Measurements from ENCODE around the gene RYR2. TPM values are rescaled to one million over a fixed set of nuclear protein-coding genes. Genes with fewer than 3 reads are reported as not detected.

RYR2 gene
- polyA plus RNA-seq, 2 of the 4 experiments (the other 2 are of a cell fraction): 0.06 TPM; not detected in 1

GRCh38 chr1:237705462-237705861, 663.5 kb downstream of the RYR2 start:
- Histone ChIP-seq H3K9me3 (no peaks in the 10 kb centered on the region), H3K4me2 (no peak overlapping the region), H3K4me1 (no peaks in the 10 kb centered on the region), H3K4me3 (no peak overlapping the region), H3K27ac (no peak overlapping the region)
- ATAC-seq: no peak
- 50% methylated on average over 4 of the region's 4 CpGs for WGBS (ENCODE audit: missing lambda C conversion rate)
- no peak for FAIRE-seq
- ChIA-PET POLR2A (no interaction called here), CTCF (interaction anchor here (1.0 to 1.6 kb wide), 2 partner anchors 9 to 87 kb away, joined by 3 read pairs; no protein-coding TSS in a partner anchor)
- no peak for DNase-seq (ENCODE audit: low read depth in 1 of 2, low spot score in 1 of 2)
- TF ChIP-seq HDAC2 (IDR thresholded peaks at IDR 0.05): no peak
- TF ChIP-seq NPAS2 (CRISPR knock-in tag; IDR thresholded peaks at IDR 0.05; ENCODE audit: borderline replicate concordance): no peak
- no peak for TF ChIP-seq JUN (IDR thresholded peaks at IDR 0.05)
- TF ChIP-seq FOSL2 (IDR thresholded peaks at IDR 0.05): no peak
- TF ChIP-seq FOSL2 (CRISPR knock-in tag; IDR thresholded peaks at IDR 0.05): no peak

GRCh38 chr1:237709355-237709754, 667.4 kb downstream of the RYR2 start:
- 50% methylated on average over 3 of the region's 3 CpGs for whole genome bisulfite sequencing (ENCODE audit: missing lambda C conversion rate)
- TF ChIP-seq HES2 (IDR thresholded peaks at IDR 0.05) (no peak), ZC3H11A (IDR thresholded peaks at IDR 0.05) (no peak), ZFP36 (IDR thresholded peaks at IDR 0.05; ENCODE audit: borderline replicate concordance, partially characterized antibody) (no peak), RARB (CRISPR knock-in tag; IDR thresholded peaks at IDR 0.05) (no peak), JUN (IDR thresholded peaks at IDR 0.05) (no peak), ZNF302 (CRISPR knock-in tag; IDR thresholded peaks at IDR 0.05) (no peak), FOSL2 (IDR thresholded peaks at IDR 0.05) (no peak), FOSL2 (CRISPR knock-in tag; IDR thresholded peaks at IDR 0.05) (no peak), PBX3 (IDR thresholded peaks at IDR 0.05) (no peak), CBX2 (IDR thresholded peaks at IDR 0.05; ENCODE audit: borderline replicate concordance, low read depth) (no peak), REST (IDR thresholded peaks at IDR 0.05) (no peak), FOXS1 (CRISPR knock-in tag; IDR thresholded peaks at IDR 0.05) (no peak), NPAS2 (CRISPR knock-in tag; IDR thresholded peaks at IDR 0.05; ENCODE audit: borderline replicate concordance) (no peak), MYC (IDR thresholded peaks at IDR 0.05; ENCODE audit: borderline replicate concordance, low read length) (no peak)
- Histone ChIP-seq H3K4me2 (no peak overlapping the region), H3K4me1 (no peaks in the 10 kb centered on the region), H3K9me3 (no peaks in the 10 kb centered on the region), H3K27ac (no peak overlapping the region), H3K4me3 (no peak overlapping the region)
- DNase-seq (ENCODE audit: low read depth in 1 of 2, low spot score in 1 of 2) (no peak), FAIRE-seq (no peak), ATAC-seq (no peak)
- ChIA-PET POLR2A (no interaction called here), CTCF (interaction anchor here (0.6 kb wide), 1 partner anchor 1834 kb away, joined by 5 read pairs; no protein-coding TSS in a partner anchor)

GRCh38 chr1:237711281-237711680, 669.3 kb downstream of the RYR2 start:
- no peak for FAIRE-seq
- WGBS (ENCODE audit: missing lambda C conversion rate): 61% methylated on average over 3 of the region's 3 CpGs
- no peak for DNase-seq (ENCODE audit: low read depth in 1 of 2, low spot score in 1 of 2)
- Histone ChIP-seq H3K9me3 (no peaks in the 10 kb centered on the region), H3K4me2 (no peak overlapping the region), H3K4me3 (no peak overlapping the region), H3K27ac (no peak overlapping the region), H3K4me1 (no peaks in the 10 kb centered on the region)
- CTCF ChIA-PET: no interaction called here
- ATAC-seq: no peak
- POLR2A ChIA-PET: no interaction called here
- TF ChIP-seq SMC3 (IDR thresholded peaks at IDR 0.05): no peak
- TF ChIP-seq ELK1 (IDR thresholded peaks at IDR 0.05; ENCODE audit: low read depth, low read length): no peak
- TF ChIP-seq HMGXB4 (CRISPR knock-in tag; IDR thresholded peaks at IDR 0.05; ENCODE audit: borderline replicate concordance): no peak
- TF ChIP-seq FOXS1 (CRISPR knock-in tag; IDR thresholded peaks at IDR 0.05): no peak
- TF ChIP-seq FOSL2 (IDR thresholded peaks at IDR 0.05): no peak
- TF ChIP-seq FOSL2 (CRISPR knock-in tag; IDR thresholded peaks at IDR 0.05): no peak
- TF ChIP-seq POLR2A (IDR thresholded peaks at IDR 0.05; ENCODE audit: low read length): no peak
- TF ChIP-seq FOSB (CRISPR knock-in tag; IDR thresholded peaks at IDR 0.05): no peak
- no peak for TF ChIP-seq RARB (CRISPR knock-in tag; IDR thresholded peaks at IDR 0.05)

Data from A549 (cell line).